HFF-Myc (cell line): ENCODE results near the gene CWF19L2.

Experiments
- DNase-seq: peaks from one replicate; pipeline ENCODE4 v3.0.0-alpha.2; 2011; ENCODE audit warnings: low read depth; ENCODE audit errors: extremely low read depth
- H3K4me3 ChIP-seq: replicated peaks from 2 replicates; pipeline ENCODE4 v1.5.1; 2011; ENCODE audit warnings: low read depth, mild to moderate bottlenecking, control low read depth, low read length
- TF ChIP-seq, protein P1 (sequence below): IDR thresholded peaks from 2 replicates; pipeline ENCODE4 v1.5.1; 2012; ENCODE audit warnings: mild to moderate bottlenecking, low read depth, low read length, control low read depth; ENCODE audit errors: missing control alignments

The CWF19L2 gene

DNA sequence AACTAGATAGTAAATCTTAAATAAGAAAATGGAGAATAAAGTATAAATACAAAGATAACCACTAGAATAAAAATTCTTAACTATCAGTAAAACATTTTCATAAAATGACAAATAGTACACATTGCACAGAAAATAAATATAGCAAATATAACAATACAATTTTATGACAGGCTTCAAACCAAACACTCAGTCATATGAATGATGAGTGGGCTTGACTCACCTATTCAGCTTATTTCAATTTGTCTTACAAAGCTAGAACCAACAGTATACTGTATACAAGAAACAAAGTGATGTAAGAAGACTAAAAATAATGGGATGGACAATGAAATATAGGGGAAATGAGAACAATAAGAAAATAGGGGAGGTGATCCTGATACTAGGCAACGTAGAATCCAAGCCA, 141.2 kb downstream of the CWF19L2 start:
- TF ChIP-seq, protein P1, sequence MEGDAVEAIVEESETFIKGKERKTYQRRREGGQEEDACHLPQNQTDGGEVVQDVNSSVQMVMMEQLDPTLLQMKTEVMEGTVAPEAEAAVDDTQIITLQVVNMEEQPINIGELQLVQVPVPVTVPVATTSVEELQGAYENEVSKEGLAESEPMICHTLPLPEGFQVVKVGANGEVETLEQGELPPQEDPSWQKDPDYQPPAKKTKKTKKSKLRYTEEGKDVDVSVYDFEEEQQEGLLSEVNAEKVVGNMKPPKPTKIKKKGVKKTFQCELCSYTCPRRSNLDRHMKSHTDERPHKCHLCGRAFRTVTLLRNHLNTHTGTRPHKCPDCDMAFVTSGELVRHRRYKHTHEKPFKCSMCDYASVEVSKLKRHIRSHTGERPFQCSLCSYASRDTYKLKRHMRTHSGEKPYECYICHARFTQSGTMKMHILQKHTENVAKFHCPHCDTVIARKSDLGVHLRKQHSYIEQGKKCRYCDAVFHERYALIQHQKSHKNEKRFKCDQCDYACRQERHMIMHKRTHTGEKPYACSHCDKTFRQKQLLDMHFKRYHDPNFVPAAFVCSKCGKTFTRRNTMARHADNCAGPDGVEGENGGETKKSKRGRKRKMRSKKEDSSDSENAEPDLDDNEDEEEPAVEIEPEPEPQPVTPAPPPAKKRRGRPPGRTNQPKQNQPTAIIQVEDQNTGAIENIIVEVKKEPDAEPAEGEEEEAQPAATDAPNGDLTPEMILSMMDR = no peak
- no peak overlapping the region for H3K4me3 ChIP-seq
- DNase-seq = no peak

DNA sequence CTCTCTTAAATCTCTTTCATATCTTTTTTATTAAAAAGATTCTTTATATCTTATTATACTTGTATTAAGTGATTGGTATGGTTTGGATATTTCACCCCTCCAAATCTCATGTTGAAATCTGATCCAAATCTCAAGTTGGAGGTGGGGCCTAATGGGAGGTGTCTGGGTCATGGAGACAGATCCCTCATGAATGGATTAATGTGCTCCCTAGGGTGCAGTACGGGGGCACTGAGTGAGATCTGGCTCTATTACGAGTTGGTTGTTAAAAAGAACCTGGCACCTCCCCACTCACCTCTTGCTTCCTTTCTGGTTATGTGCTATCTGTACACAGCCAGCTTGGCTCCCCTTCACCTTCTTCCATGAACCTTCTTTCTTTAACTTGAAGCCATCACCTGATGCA, 149.6 kb downstream of the CWF19L2 start:
- TF ChIP-seq, protein P1 = no peak
- H3K4me3 ChIP-seq = no peak overlapping the region
- no peak for DNase-seq

DNA sequence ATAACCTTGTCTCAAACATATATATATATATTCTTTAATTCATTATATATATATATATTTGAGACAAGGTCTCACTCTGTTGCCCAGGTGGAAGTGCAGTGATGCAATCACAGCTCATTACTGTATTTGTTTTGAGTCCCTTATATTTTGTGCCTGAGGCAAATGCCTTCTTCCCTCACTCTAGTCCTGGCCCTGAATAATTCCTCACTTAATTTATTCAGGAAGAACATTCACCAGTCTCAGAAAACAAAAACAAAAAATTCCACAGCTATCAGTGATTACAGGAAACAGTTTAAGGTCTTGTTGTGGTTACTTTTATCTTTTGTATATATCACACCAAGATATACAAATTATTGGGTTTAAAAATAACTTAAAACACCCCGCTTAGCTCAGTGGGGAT, 155.7 kb downstream of the CWF19L2 start:
- no peak for DNase-seq
- TF ChIP-seq, protein P1 = no peak
- H3K4me3 ChIP-seq = no peak overlapping the region

DNA sequence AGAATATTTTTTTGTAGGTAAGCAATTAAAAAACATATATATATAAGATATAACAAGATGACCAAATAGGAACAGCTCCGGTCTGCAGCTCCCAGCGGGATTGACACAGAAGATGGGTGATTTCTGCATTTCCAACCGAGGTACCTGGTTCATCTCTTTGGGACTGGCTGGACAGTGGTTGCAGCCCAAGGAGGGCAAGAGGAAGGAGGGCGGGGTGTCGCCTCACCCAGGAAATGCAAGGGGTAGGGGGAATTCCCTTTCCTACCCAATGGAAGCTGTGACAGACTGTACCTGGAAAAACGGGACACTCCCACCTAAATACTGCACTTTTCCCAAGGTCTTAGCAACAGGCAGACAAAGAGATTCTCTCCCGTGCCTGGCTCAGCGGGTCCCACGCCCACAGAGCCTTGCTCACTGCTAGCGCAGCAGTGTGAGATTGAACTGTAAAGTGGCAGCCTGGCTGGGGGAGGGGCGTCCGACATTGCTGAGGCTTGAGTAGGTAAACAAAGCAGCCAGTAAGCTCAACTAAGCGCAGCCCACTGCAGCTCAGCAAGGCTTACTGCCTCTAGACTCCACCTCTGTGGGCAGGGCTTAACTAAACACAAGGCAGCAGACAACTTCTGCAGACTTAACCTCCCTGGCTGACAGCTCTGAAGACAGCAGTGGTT, 163.8 kb downstream of the CWF19L2 start:
- TF ChIP-seq, protein P1 = no peak
- DNase-seq = no peak
- no peak overlapping the region for H3K4me3 ChIP-seq

DNA sequence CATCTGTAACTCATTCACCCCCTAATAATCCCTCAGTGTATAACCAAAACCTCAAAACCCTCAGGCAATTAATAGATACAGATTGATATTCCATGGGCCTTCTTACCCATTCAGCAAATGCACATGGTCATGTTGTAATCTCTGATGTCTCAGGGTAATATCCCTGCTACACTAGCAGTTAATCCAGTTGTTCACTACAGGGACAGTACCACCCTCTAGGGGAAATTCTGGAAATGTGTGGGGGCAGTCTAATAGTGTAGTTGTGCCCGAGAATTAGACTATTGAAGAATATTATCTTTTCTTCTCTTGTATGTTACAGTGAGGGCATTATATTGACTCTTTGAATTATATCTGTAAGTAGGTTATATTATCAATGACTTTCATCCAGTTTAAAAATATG, 175.4 kb downstream of the CWF19L2 start:
- TF ChIP-seq, protein P1 = no peak
- H3K4me3 ChIP-seq = no peak overlapping the region
- no peak for DNase-seq
